NCI-H69 (cell line): ENCODE measurements around the gene CEP85.
"Not testable (repeated sequence)": the region's sequence is repeated elsewhere in the genome, so short reads cannot be mapped to it uniquely, and the experiment has no call there.

Experiments
- DNase-seq: peaks from one replicate; lab custom pipeline; 2025; lab: John Stamatoyannopoulos, UW

Gene CEP85

GRCh38 chr1:26225033-26225831 is 8.8 kb upstream of the CEP85 start:
- DNase-seq = no peak

- not testable (repeated sequence) for DNase-seq
Measured at GRCh38 chr1:26230682-26231081, 3.3 kb upstream of the CEP85 start.

- DNase-seq = peak; percentile 46
Measured at GRCh38 chr1:26234644-26235370, 807 bp downstream of the CEP85 start.

- DNase-seq = peak; percentile 13
Measured at GRCh38 chr1:26237230-26237966, 3.4 kb downstream of the CEP85 start.

- DNase-seq = no peak
Measured at GRCh38 chr1:26239936-26240335, 5.9 kb downstream of the CEP85 start.

- DNase-seq = no peak
Measured at GRCh38 chr1:26252718-26253117, 18.7 kb downstream of the CEP85 start.

- DNase-seq = no peak
Measured at GRCh38 chr1:26254404-26254803, 20.4 kb downstream of the CEP85 start.

- DNase-seq = no peak
Measured at GRCh38 chr1:26257222-26257621, 23.2 kb downstream of the CEP85 start.

GRCh38 chr1:26259005-26259404 is 25.0 kb downstream of the CEP85 start:
- no peak for DNase-seq

GRCh38 chr1:26259578-26259977 is 25.6 kb downstream of the CEP85 start:
- DNase-seq = no peak

- no peak for DNase-seq
Measured at GRCh38 chr1:26263212-26263611, 29.2 kb downstream of the CEP85 start.

GRCh38 chr1:26265405-26265804 is 31.4 kb downstream of the CEP85 start:
- DNase-seq = no peak

- no peak for DNase-seq
Measured at GRCh38 chr1:26268290-26269197, 34.5 kb downstream of the CEP85 start.

GRCh38 chr1:26269198-26269550 is 35.2 kb downstream of the CEP85 start:
- no peak for DNase-seq

GRCh38 chr1:26274801-26275425 is 40.9 kb downstream of the CEP85 start:
- no peak for DNase-seq

- peak; percentile 58 for DNase-seq
Measured at GRCh38 chr1:26275580-26276431, 41.8 kb downstream of the CEP85 start.

GRCh38 chr1:26276432-26276838 is 42.4 kb downstream of the CEP85 start:
- DNase-seq = peak; percentile 7

GRCh38 chr1:26277261-26277661 is 43.3 kb downstream of the CEP85 start:
- no peak for DNase-seq

- no peak for DNase-seq
Measured at GRCh38 chr1:26277719-26278118, 43.7 kb downstream of the CEP85 start.

- no peak for DNase-seq
Measured at GRCh38 chr1:26278303-26278702, 44.3 kb downstream of the CEP85 start.
